Urothelium cell line (cell line): ENCODE results near the gene SLC6A19.

Experiments
- DNase-seq: peaks from one replicate; pipeline ENCODE4 v3.0.0; 2011; ENCODE audit warnings: low spot score, mixed read lengths
- FAIRE-seq: peaks from 2 replicates; lab custom pipeline; 2011; peaks lifted over from hg19 to GRCh38; lab: Jason Lieb, UNC

The SLC6A19 gene

GRCh38 chr5:1205255-1206180, 4.1 kb downstream of the SLC6A19 start:
- DNase-seq (no peak), FAIRE-seq (no peak)

DNA sequence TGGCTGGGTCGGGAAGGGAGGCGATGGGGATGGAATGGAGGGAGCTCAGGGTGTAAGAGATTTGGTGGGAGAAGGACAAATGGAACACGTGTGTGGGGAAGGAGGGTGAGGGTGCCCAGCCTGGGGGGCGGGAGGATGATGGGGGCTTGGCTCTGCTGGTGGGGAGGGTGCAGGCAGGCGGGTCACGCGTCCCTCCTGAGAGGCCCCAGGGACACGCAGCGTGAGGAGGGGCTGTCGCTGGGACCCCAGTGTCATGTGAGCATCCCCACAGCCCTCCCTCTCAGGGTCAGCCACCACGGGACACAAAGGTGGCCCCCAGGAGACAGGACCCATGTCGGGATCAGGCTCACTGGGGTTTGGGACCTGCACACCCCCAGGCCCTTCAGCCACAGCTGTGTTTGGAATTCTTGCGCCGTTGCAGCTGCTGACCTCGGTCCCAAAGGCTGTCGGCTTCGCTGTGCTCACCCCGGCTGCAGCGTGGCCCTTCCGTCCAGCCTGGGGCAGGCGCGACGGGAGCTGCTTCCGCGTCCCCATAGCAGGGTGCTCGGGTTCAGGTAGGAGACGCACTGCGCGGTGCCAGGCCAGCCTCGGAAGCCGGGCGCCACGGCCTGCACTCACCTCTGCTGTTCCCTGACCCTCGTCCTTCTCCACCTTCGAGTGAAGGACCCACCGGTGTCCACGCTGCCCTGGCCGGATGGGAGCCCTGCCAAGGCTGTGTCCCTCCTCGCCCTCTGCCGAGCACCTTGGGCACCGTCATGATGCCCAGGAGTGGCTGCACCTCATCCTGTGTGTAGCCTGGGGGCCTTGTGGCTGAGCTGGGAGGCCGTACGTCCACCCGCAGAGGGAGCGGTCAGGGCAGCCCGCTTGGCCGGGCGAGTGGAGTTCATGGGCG, 5.4 kb downstream of the SLC6A19 start:
- DNase-seq (no peak), FAIRE-seq (no peak)

GRCh38 chr5:1207555-1207954, 6.2 kb downstream of the SLC6A19 start:
- FAIRE-seq, result no peak
- no peak for DNase-seq

DNA sequence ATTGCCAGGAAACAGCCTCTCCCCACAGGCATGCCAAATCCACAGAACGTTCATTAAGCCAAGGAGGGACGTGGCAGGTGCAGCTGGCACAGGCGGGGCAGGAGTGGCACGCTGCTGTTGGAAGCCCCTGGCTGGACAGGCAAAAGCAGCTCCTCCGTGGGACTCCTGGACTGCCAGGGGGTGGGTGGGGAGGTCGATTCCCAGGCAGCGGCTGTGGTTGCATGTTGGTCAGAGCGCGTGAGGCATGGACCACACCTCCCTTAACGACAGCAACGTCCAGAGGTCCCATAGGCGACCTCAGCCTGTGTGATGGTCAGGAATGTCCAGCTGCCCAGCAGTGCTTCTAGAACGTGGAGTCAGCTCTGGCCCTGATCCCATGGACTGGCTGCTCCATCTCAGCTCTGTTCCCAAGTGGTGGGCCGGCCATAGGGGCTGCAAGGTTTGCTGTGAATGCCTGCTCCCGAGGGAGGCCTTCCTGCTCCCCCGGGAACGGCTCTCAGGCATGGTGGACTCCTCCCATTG, 6.9 kb downstream of the SLC6A19 start:
- no peak for FAIRE-seq
- DNase-seq, result no peak

DNA sequence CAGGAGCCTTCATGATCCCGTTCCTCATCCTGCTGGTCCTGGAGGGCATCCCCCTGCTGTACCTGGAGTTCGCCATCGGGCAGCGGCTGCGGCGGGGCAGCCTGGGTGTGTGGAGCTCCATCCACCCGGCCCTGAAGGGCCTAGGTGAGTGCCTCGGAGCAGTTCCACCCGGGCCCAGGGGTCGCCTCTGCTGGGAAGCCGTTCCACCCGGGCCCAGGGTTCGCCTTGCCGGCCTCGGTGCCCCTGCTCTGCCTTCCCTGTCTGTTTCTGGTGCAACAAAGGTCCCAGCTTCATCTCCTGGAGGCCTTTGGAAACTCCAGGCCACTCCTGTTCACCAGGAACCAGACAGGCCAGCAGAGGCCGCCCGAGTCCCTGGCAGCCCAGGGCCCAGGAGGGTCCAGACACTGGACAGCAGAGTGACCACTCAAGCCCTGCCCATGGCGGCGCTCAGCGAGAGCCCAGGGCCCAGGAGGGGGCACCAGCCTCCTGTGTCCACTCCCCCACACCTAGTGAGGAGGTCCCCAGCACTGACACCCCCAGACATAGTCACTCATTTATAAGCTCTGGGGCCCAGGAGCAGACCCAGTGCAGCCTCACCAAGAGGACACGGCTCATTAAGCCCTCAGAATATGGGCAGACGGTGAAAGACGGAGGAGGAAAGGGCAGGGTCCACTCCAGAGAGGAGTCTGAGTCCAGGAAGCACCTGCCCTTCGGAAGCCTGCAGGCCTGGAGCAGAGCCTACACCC, 7.5 kb downstream of the SLC6A19 start:
- DNase-seq, result no peak
- no peak for FAIRE-seq

- FAIRE-seq, result no peak
- no peak for DNase-seq
Measured at GRCh38 chr5:1209489-1209852, 8.1 kb downstream of the SLC6A19 start.

- no peak for DNase-seq
- no peak for FAIRE-seq
Measured at GRCh38 chr5:1209896-1210776, 8.7 kb downstream of the SLC6A19 start.

GRCh38 chr5:1210832-1211251, 9.4 kb downstream of the SLC6A19 start:
- FAIRE-seq (no peak), DNase-seq (no peak)

DNA sequence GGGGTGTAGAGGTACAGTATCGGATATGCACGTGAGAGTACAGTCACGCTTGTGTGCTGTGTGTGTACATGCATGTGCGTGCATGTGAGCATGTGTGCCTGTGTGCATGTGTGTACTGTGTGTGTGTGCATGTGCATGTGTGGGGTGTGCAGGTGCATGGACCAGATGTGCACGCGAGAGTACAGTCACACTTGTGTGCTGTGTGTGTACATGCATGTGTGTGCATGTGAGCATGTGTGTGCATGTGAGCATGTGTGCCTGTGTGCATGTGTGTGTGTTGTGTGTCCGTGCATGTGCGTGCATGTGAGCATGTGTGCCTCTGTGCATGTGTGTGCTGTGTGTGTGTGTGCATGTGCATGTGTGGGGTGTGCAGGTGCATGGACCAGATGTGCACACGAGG, 10.3 kb downstream of the SLC6A19 start:
- FAIRE-seq, result peak; percentile 99
- DNase-seq, result no peak

GRCh38 chr5:1212271-1212670, 10.9 kb downstream of the SLC6A19 start:
- no peak for DNase-seq
- no peak for FAIRE-seq

GRCh38 chr5:1212881-1213280, 11.5 kb downstream of the SLC6A19 start:
- DNase-seq, result no peak
- FAIRE-seq, result no peak

DNA sequence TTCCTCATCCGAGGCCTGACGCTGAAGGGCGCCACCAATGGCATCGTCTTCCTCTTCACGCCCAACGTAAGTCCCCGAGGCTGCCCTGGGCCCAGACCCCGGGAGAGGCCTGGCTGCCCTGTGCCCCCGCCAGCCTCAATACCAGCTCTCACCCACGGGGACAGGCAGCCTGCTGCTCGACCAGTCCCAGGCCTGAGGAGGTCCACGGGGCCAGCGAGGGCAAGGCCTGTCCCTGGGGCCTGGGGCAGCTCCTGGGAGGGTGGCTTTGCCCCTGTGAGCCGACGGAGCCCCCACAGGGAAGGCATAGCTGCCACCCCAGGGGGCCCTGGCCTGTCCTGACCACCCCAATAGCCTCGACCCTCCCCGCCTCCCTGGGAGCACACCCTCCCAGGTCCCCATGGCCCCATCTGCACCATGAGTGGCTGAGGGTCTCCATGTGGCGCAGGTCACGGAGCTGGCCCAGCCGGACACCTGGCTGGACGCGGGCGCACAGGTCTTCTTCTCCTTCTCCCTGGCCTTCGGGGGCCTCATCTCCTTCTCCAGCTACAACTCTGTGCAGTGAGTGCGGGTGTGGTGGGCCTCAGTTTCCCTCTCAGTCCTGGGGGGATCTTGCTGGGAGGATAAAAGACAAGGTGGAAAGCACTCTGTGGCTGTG, 12.2 kb downstream of the SLC6A19 start:
- FAIRE-seq (no peak), DNase-seq (no peak)

GRCh38 chr5:1214163-1214935, 13.0 kb downstream of the SLC6A19 start:
- FAIRE-seq (no peak), DNase-seq (no peak)

GRCh38 chr5:1214936-1215220, 13.5 kb downstream of the SLC6A19 start:
- FAIRE-seq, result no peak
- no peak for DNase-seq

DNA sequence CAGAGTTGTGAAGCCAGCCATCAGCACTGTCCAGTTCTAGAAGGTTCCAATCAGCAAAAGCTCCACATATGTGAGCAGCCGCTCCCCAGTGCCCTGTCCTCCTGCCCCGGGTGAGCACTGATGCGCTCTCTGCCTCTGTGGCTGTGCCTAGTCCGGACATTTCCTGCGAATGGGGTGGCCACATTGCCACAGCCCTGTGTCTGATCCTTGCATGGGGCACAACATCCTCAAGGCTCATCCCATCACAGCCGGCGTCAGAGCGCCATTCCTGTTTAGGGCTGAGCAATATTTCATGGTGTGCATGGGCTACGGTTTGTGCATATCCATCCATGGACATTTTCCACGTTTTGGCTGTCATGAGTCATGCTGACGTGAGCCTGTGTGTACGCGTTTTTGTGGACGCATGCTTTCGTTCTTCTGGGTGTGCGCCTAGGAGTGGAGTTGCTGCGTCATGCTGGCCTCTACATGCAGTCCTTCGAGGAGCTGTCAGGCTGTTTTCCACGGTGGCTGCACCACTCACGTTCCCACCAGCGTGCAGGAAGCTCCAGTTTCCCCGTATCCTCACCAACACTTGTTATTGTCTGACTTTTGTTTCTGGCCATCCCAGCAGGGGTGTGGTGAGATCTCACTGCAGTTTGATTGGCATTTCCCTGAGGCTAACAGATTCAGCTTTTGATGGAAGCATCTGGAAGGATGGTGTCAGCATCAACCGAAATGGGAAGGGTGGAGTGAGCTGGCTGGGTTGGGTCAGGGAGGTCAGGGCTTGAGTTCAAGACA, 14.1 kb downstream of the SLC6A19 start:
- no peak for DNase-seq
- FAIRE-seq, result peak; percentile 90

DNA sequence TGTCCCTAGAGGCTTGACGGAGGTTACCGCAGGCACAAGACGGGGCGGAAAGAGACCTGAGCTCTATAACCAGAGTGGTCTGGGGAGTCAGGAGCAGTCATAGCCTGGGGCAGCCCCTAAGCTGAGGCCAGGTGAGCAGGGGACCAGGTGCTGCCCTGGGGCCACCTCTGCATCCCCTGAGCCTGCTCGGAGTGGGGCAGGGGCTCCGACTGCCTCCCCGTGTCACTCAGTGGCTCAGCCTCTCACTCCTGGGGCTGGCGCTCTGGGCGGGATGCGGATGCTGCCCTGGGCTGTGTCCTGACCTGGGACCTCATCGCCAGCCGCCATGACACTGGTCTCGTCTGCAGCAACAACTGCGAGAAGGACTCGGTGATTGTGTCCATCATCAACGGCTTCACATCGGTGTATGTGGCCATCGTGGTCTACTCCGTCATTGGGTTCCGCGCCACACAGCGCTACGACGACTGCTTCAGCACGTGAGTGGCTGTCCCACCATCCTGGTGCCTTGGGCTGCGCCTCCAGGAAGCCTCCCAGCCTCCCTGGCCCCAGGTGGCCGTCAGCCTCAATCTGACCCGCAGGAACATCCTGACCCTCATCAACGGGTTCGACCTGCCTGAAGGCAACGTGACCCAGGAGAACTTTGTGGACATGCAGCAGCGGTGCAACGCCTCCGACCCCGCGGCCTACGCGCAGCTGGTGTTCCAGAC, 15.0 kb downstream of the SLC6A19 start:
- DNase-seq (no peak), FAIRE-seq (no peak)

DNA sequence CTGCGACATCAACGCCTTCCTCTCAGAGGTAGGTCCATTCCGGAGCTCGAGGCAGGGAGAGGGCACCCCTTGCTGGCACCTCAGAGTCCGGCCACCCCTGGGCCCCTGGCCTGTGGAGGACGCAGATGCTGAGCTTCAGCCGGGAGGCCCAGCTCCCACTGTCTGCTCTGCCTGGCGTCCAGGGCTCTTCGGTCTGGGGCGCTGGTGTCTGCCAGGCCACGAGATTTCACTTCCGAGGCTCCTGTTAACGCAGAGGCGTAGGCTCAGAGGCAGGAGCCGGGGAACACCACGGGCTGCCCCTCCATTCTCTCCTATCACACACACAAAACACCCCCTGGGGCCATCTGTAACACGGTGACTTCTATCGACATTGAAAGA, 15.5 kb downstream of the SLC6A19 start:
- no peak for DNase-seq
- FAIRE-seq, result no peak
